Panc1 (cell line): Measurements from ENCODE around the gene EIF2D. TPM values are rescaled to one million over a fixed set of nuclear protein-coding genes. Genes with fewer than 3 reads are reported as not detected.

Source experiments
- ATAC-seq: fragments of 200-7000 bp; cut with Tn5 transposase; 2 replicates; pipeline ENCODE4 v1.9.1; 2020; ENCODE audit warnings: mild to moderate bottlenecking, moderate library complexity
- BruUV-seq: library from RNA; stranded (reverse); fragments of 400-500 nt; replicated peaks from 2 replicates; lab custom pipeline; 2021; lab: Mats Ljungman, UMichigan
- CTCF ChIA-PET: fragments of 300-600 bp; sonication (Branson Sonifier 250); formaldehyde crosslinking; loops from one replicate; lab custom pipeline; 2022; ENCODE audit warnings: antibody characterized with exemption; lab: Charles Lee
- POLR2A ChIA-PET: fragments of 300-600 bp; sonication (Branson Sonifier 250); formaldehyde crosslinking; loops from one replicate; lab custom pipeline; 2022; ENCODE audit warnings: antibody characterized with exemption; lab: Charles Lee
- DNase-seq: peaks from one replicate; pipeline ENCODE4 v3.0.0-alpha.2; 2010; ENCODE audit warnings: low read depth, low spot score
- H3K27ac ChIP-seq: 2 replicates; pipeline ENCODE4 v1.5.1; 2011; ENCODE audit warnings: mild to moderate bottlenecking, low read length, inconsistent platforms
- H3K27me3 ChIP-seq: fragments of 200-500 bp; sonication (Bioruptor generic); 2 replicates; pipeline ENCODE4 v1.6.0; 2014; ENCODE audit warnings: low read length, inconsistent platforms; ENCODE audit not compliant: control insufficient read depth, insufficient read depth
- H3K36me3 ChIP-seq: fragments of 200-500 bp; sonication (Bioruptor generic); 2 replicates; pipeline ENCODE4 v1.5.1; 2014; ENCODE audit warnings: inconsistent platforms, mild to moderate bottlenecking, low read length, moderate library complexity; ENCODE audit not compliant: control insufficient read depth, insufficient read depth
- H3K4me1 ChIP-seq: 2 replicates; pipeline ENCODE4 v1.5.1; 2011; ENCODE audit warnings: inconsistent platforms, mild to moderate bottlenecking, low read length, moderate library complexity; ENCODE audit not compliant: control insufficient read depth, insufficient read depth
- H3K4me3 ChIP-seq, 2 experiments: 2 replicates each; pipeline ENCODE4 v1.5.1; 2011 to 2012; ENCODE audit warnings: low read depth in 2 of 2, low read length in 2 of 2, mild to moderate bottlenecking in 2 of 2, inconsistent platforms in 1 of 2, moderate library complexity in 1 of 2
- H3K9me3 ChIP-seq: fragments of 200-500 bp; sonication (Bioruptor generic); 2 replicates; pipeline ENCODE4 v1.5.1; 2014; ENCODE audit warnings: low read depth, mild to moderate bottlenecking, inconsistent platforms, low read length, moderate library complexity; ENCODE audit not compliant: control insufficient read depth, insufficient read depth
- CTCF ChIP-seq: fragments of 450-650 bp; IDR thresholded peaks from 2 replicates; pipeline ENCODE4 v1.5.1; 2017; ENCODE audit warnings: mild to moderate bottlenecking
- POLR2AphosphoS5 ChIP-seq: IDR thresholded peaks from 2 replicates; pipeline ENCODE4 v1.6.1; 2012; ENCODE audit warnings: mild to moderate bottlenecking, low read depth, low read length, moderate library complexity
- REST ChIP-seq, 2 experiments: IDR thresholded peaks; 2 replicates each; pipeline ENCODE4 v1.6.1; 2011 to 2012; ENCODE audit warnings: low read depth in 2 of 2, control low read depth in 1 of 2, low read length in 1 of 2, mild to moderate bottlenecking in 1 of 2, moderate library complexity in 1 of 2; ENCODE audit not compliant: insufficient read depth in 1 of 2
- SIN3A ChIP-seq: IDR thresholded peaks from 2 replicates; pipeline ENCODE4 v1.6.1; 2012; ENCODE audit warnings: low read depth, mild to moderate bottlenecking, low read length, moderate library complexity, borderline replicate concordance; ENCODE audit not compliant: insufficient read depth
- TCF7L2 ChIP-seq: IDR thresholded peaks from 2 replicates; pipeline ENCODE4 v1.6.1; 2011; ENCODE audit warnings: mild to moderate bottlenecking, low read depth, low read length, inconsistent platforms
- in situ Hi-C: cut with HindIII; loops from 2 replicates; pipeline ENCODE4 v1.10.0; 2016; ENCODE audit warnings: low sequenced_read_pairs, low pct_unique_long_range_greater_than_20kb
- intact Hi-C: fragments of 100-400 bp; cut with micrococcal nuclease; formaldehyde crosslinking; loops from one replicate; pipeline ENCODE4 v1.10.0; 2022; ENCODE audit not compliant: unreplicated experiment
- total RNA-seq: library from RNA; stranded (reverse); gene quantifications from one replicate; pipeline ENCODE4 v1.2.1, GENCODE V29; 2021; ENCODE audit not compliant: unreplicated experiment

Gene EIF2D
- total RNA-seq, 1 experiment from 2014 or later: 28.7 TPM

- ATAC-seq (peak; percentile 91), DNase-seq (peak; percentile 59)
- BruUV-seq: no TSS peak
- Histone ChIP-seq H3K27me3 (no peaks in the 10 kb centered on the region), H3K9me3 (no peaks in the 10 kb centered on the region), H3K27ac (no peak overlapping the region), H3K4me3 (no peak overlapping the region), H3K4me1 (no peaks in the 10 kb centered on the region), H3K36me3 (no peaks in the 10 kb centered on the region)
- CTCF ChIA-PET: interaction anchor here (0.6 to 1.8 kb wide), 9 partner anchors 17 to 105 kb away, joined by 3 to 16 read pairs (median 8); partner anchors contain the start of gene EIF2D
- intact Hi-C loops: loop anchor here (2.0 kb wide), 2 partner anchors 39 to 93 kb away; no protein-coding TSS in a partner anchor
- in situ Hi-C loops: no loop called here
- TF ChIP-seq REST (IDR thresholded peaks at IDR 0.05; ENCODE audit: insufficient read depth in 1 of 2, low read depth in 2 of 2, low read length in 1 of 2): no peak
- peak; percentile 90 for TF ChIP-seq CTCF
- POLR2A ChIA-PET: no interaction called here
These were observed 28.3 kb downstream of the EIF2D start for GRCh38 chr1:206583707-206584648.

- TF ChIP-seq POLR2AphosphoS5 (no peak), TCF7L2 (no peak), SIN3A (no peak), REST (IDR thresholded peaks at IDR 0.05; ENCODE audit: insufficient read depth in 1 of 2, low read depth in 2 of 2, low read length in 1 of 2) (no peak), CTCF (no peak)
- DNase-seq (no peak), ATAC-seq (no peak)
- in situ Hi-C loops: no loop called here
- no peaks in the 10 kb centered on the region for H3K27me3 ChIP-seq
- H3K9me3 ChIP-seq: no peaks in the 10 kb centered on the region
- no peaks in the 10 kb centered on the region for H3K36me3 ChIP-seq
- no peak overlapping the region for H3K4me3 ChIP-seq
- H3K27ac ChIP-seq: no peak overlapping the region
- H3K4me1 ChIP-seq: no peaks in the 10 kb centered on the region
- ChIA-PET POLR2A (no interaction called here), CTCF (interaction anchor here (0.5 to 1.8 kb wide), 11 partner anchors 17 to 132 kb away, joined by 3 to 16 read pairs (median 8); partner anchors contain the start of gene EIF2D)
- BruUV-seq: no TSS peak
- intact Hi-C loops: loop anchor here (2.0 kb wide), 2 partner anchors 38 to 92 kb away; no protein-coding TSS in a partner anchor
These were observed 29.1 kb downstream of the EIF2D start for GRCh38 chr1:206582971-206583706.
